ENCODE results near the gene CYBC1. TPM values are rescaled to one million over a fixed set of nuclear protein-coding genes. Genes with fewer than 3 reads are reported as not detected.
A peak's percentile ranks its signal among the peaks of the same experiment; 100 is the strongest.

Gene CYBC1
- total and polyA plus RNA-seq, 9 of the 15 experiments (the other 6 are each of a cell fraction or from before 2014, with no cell fraction given): 1.3 to 71.8 (median 49.9) TPM

DNA sequence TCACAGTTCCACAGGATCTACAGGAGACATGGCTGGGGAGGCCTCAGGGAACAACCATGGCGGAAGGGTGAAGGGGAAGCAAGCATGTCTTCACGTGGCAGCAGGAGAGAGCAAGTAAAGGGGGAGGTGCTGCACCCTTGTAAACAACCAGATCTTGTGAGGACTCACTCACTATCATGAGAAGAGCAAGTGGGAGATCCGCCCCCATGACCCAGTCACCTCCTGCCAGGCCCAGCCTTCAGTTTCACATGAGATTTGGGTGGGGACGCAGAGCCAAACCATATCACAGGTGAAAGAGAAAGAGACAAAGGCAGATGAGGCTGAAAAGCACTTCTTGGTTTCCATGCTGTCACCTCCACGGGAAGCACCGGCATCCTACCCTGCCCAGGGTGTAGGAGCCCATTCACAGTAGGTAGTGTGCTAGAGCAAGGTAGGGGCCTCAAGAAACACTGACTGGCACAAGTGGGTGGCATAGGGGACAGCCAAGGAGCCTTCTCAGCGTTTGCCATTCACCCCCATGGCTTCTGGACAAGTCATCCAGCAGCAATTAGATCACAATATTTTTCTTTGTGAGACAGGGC lies 14.6 kb upstream of the CYBC1 start (continued):
- TF ChIP-seq USF2 (CRISPR knock-in tag; IDR thresholded peaks at IDR 0.05) (no peak), JUNB (CRISPR knock-in tag; conservative IDR thresholded peaks at IDR 0.05) (no peak), NCOA4 (IDR thresholded peaks at IDR 0.05; ENCODE audit: partially characterized antibody) (no peak), LCOR (CRISPR knock-in tag; IDR thresholded peaks at IDR 0.05) (no peak), MED1 (CRISPR knock-in tag; IDR thresholded peaks at IDR 0.05; ENCODE audit: borderline replicate concordance) (no peak), SRSF1 (IDR thresholded peaks at IDR 0.05; ENCODE audit: low read depth, low read length) (no peak), RBM39 (optimal IDR thresholded peaks at IDR 0.05; ENCODE audit: low read depth, low read length) (no peak), KAT7 (CRISPR knock-in tag; IDR thresholded peaks at IDR 0.05; ENCODE audit: borderline replicate concordance) (no peak), ZNF707 (CRISPR knock-in tag; conservative IDR thresholded peaks at IDR 0.05) (no peak), CAMTA2 (CRISPR knock-in tag; conservative IDR thresholded peaks at IDR 0.05) (no peak), ZKSCAN8 (CRISPR knock-in tag; IDR thresholded peaks at IDR 0.05) (no peak), KLF6 (CRISPR knock-in tag; IDR thresholded peaks at IDR 0.05; ENCODE audit: borderline replicate concordance) (no peak)
- TF ChIP-seq, protein P1, sequence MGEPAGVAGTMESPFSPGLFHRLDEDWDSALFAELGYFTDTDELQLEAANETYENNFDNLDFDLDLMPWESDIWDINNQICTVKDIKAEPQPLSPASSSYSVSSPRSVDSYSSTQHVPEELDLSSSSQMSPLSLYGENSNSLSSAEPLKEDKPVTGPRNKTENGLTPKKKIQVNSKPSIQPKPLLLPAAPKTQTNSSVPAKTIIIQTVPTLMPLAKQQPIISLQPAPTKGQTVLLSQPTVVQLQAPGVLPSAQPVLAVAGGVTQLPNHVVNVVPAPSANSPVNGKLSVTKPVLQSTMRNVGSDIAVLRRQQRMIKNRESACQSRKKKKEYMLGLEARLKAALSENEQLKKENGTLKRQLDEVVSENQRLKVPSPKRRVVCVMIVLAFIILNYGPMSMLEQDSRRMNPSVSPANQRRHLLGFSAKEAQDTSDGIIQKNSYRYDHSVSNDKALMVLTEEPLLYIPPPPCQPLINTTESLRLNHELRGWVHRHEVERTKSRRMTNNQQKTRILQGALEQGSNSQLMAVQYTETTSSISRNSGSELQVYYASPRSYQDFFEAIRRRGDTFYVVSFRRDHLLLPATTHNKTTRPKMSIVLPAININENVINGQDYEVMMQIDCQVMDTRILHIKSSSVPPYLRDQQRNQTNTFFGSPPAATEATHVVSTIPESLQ (CRISPR knock-in tag; IDR thresholded peaks at IDR 0.05): no peak
- TF ChIP-seq, protein P2, sequence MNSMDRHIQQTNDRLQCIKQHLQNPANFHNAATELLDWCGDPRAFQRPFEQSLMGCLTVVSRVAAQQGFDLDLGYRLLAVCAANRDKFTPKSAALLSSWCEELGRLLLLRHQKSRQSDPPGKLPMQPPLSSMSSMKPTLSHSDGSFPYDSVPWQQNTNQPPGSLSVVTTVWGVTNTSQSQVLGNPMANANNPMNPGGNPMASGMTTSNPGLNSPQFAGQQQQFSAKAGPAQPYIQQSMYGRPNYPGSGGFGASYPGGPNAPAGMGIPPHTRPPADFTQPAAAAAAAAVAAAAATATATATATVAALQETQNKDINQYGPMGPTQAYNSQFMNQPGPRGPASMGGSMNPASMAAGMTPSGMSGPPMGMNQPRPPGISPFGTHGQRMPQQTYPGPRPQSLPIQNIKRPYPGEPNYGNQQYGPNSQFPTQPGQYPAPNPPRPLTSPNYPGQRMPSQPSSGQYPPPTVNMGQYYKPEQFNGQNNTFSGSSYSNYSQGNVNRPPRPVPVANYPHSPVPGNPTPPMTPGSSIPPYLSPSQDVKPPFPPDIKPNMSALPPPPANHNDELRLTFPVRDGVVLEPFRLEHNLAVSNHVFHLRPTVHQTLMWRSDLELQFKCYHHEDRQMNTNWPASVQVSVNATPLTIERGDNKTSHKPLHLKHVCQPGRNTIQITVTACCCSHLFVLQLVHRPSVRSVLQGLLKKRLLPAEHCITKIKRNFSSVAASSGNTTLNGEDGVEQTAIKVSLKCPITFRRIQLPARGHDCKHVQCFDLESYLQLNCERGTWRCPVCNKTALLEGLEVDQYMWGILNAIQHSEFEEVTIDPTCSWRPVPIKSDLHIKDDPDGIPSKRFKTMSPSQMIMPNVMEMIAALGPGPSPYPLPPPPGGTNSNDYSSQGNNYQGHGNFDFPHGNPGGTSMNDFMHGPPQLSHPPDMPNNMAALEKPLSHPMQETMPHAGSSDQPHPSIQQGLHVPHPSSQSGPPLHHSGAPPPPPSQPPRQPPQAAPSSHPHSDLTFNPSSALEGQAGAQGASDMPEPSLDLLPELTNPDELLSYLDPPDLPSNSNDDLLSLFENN (IDR thresholded peaks at IDR 0.05; ENCODE audit: low read depth in 2 of 2, low read length in 2 of 2): no peak
- TF ChIP-seq, protein P3, sequence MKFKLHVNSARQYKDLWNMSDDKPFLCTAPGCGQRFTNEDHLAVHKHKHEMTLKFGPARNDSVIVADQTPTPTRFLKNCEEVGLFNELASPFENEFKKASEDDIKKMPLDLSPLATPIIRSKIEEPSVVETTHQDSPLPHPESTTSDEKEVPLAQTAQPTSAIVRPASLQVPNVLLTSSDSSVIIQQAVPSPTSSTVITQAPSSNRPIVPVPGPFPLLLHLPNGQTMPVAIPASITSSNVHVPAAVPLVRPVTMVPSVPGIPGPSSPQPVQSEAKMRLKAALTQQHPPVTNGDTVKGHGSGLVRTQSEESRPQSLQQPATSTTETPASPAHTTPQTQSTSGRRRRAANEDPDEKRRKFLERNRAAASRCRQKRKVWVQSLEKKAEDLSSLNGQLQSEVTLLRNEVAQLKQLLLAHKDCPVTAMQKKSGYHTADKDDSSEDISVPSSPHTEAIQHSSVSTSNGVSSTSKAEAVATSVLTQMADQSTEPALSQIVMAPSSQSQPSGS (CRISPR knock-in tag; IDR thresholded peaks at IDR 0.05): no peak
- TF ChIP-seq, protein P4, sequence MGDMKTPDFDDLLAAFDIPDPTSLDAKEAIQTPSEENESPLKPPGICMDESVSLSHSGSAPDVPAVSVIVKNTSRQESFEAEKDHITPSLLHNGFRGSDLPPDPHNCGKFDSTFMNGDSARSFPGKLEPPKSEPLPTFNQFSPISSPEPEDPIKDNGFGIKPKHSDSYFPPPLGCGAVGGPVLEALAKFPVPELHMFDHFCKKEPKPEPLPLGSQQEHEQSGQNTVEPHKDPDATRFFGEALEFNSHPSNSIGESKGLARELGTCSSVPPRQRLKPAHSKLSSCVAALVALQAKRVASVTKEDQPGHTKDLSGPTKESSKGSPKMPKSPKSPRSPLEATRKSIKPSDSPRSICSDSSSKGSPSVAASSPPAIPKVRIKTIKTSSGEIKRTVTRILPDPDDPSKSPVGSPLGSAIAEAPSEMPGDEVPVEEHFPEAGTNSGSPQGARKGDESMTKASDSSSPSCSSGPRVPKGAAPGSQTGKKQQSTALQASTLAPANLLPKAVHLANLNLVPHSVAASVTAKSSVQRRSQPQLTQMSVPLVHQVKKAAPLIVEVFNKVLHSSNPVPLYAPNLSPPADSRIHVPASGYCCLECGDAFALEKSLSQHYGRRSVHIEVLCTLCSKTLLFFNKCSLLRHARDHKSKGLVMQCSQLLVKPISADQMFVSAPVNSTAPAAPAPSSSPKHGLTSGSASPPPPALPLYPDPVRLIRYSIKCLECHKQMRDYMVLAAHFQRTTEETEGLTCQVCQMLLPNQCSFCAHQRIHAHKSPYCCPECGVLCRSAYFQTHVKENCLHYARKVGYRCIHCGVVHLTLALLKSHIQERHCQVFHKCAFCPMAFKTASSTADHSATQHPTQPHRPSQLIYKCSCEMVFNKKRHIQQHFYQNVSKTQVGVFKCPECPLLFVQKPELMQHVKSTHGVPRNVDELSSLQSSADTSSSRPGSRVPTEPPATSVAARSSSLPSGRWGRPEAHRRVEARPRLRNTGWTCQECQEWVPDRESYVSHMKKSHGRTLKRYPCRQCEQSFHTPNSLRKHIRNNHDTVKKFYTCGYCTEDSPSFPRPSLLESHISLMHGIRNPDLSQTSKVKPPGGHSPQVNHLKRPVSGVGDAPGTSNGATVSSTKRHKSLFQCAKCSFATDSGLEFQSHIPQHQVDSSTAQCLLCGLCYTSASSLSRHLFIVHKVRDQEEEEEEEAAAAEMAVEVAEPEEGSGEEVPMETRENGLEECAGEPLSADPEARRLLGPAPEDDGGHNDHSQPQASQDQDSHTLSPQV (IDR thresholded peaks at IDR 0.05): 0 out of 2 replicates have a peak, but pooled peaks have one; percentile 19

Data from K562 (cell line).